ENCODE results near the gene NBPF1.
"Not testable (repeated sequence)": the region's sequence is repeated elsewhere in the genome, so short reads cannot be mapped to it uniquely, and the experiment has no call there.

GRCh38 chr1:16550212-16550918 lies 63.0 kb downstream of the NBPF1 start:
- TF ChIP-seq EZH2 (IDR thresholded peaks at IDR 0.05; ENCODE audit: low read depth); CTCF (conservative IDR thresholded peaks at IDR 0.05): not testable (repeated sequence)

Data from PC-9 (cell line).